Naive thymus-derived CD8-positive, alpha-beta T cell (primary cell): ENCODE results near the gene GPD1L. TPM values are rescaled to one million over a fixed set of nuclear protein-coding genes. Genes with fewer than 3 reads are reported as not detected.
A peak's percentile ranks its signal among the peaks of the same experiment; 100 is the strongest.
"Not testable (repeated sequence)": the region's sequence is repeated elsewhere in the genome, so short reads cannot be mapped to it uniquely, and the experiment has no call there.

Source experiments
- ATAC-seq, 2 donors: fragments of 150-1000 bp; cut with Tn5 transposase in 1 of 2; sonication (Bioruptor Pico), chemical (Tn5 transposase) in 1 of 2; 1 replicate in 1 of 2; 2 replicates in 1 of 2; pipeline ENCODE4 v1.10.0; 2021; ENCODE audit warnings: mild to moderate bottlenecking in 2 of 2, moderate library complexity in 2 of 2
- POLR2A ChIA-PET: fragments of 350-600 bp; sonication (Branson Sonifier 250); formaldehyde crosslinking; loops from one replicate; lab custom pipeline; 2021; ENCODE audit warnings: antibody characterized with exemption; lab: Charles Lee
- DNase-seq, 10 donors: peaks; one replicate each; pipeline versions ENCODE4 v3.0.0 to v3.0.0-alpha.2; 2020 to 2022
- H3K27ac Mint-ChIP-seq, 10 donors: one replicate each; pipeline ENCODE4 v1.8.0; 2020 to 2022; ENCODE audit warnings: mild to moderate bottlenecking in 10 of 10, mixed read lengths in 10 of 10, moderate library complexity in 4 of 10, inconsistent platforms in 1 of 10
- H3K27me3 Mint-ChIP-seq, 5 donors: one replicate each; pipeline ENCODE4 v1.8.0; 2021 to 2022; ENCODE audit warnings: mixed read lengths in 5 of 5
- H3K36me3 Mint-ChIP-seq, 3 donors: one replicate each; pipeline ENCODE4 v1.8.0; 2020 to 2022; ENCODE audit warnings: mixed read lengths in 3 of 3, mild to moderate bottlenecking in 2 of 3, inconsistent platforms in 1 of 3
- H3K4me1 Mint-ChIP-seq, 4 donors: one replicate each; pipeline ENCODE4 v1.8.0; 2021 to 2022; ENCODE audit warnings: mixed read lengths in 4 of 4
- H3K4me3 Mint-ChIP-seq, 10 donors: one replicate each; pipeline ENCODE4 v1.8.0; 2020 to 2022; ENCODE audit warnings: mild to moderate bottlenecking in 10 of 10, mixed read lengths in 10 of 10, moderate library complexity in 6 of 10, inconsistent platforms in 1 of 10
- H3K9me3 Mint-ChIP-seq, 9 donors: one replicate each; pipeline ENCODE4 v1.8.0; 2020 to 2022; ENCODE audit warnings: mixed read lengths in 9 of 9, mild to moderate bottlenecking in 3 of 9, inconsistent platforms in 1 of 9, moderate library complexity in 1 of 9
- polyA plus RNA-seq, 3 donors: library from polyadenylated mRNA; unstranded; fragments of 300-500 nt; fragmentation: Illumina TruSeq; gene quantifications; one replicate each; pipeline ENCODE4 v1.2.3, GENCODE V29; 2021
- total RNA-seq, 8 experiments: library from RNA in 2 of 8; stranded (reverse) in 2 of 8; gene quantifications; one replicate each; pipeline ENCODE4 v1.2.3 and lab custom pipeline; 2021 to 2026

GPD1L gene
- total and polyA plus RNA-seq, 5 experiments from 2014 or later: 8.0 to 20.5 (median 10.4) TPM

DNA sequence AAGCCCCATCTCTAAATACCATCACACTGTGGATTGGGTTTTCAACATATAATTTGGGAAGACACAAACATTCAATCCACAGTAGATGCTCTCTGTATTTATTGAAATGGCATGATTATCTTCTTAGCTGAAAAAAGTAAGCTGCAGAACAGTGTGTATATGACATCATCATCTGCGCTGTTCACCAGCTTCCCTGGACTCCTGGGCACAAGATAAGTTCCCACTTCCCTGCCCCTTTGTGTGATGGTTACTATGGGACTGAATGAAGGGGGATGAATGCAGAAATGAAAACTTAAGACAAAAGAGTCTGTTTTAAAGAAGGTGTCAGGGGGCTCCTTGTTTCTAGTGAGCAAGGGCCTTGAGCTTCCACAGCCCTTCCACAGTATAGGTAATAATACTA, 20.0 kb upstream of the GPD1L start:
- H3K27ac Mint-ChIP-seq: no peak overlapping the region
- peaks cover 0 to 16% (median 5%) of the 10 kb centered on the region in 5 donors for H3K27me3 Mint-ChIP-seq
- DNase-seq: no peak
- peaks cover 0 to 44% (median 8%) of the 10 kb centered on the region in 9 donors for H3K9me3 Mint-ChIP-seq
- ATAC-seq: no peak
- H3K4me3 Mint-ChIP-seq: no peak overlapping the region
- POLR2A ChIA-PET: no interaction called here
- H3K4me1 Mint-ChIP-seq: peaks cover 3 to 21% (median 8%) of the 10 kb centered on the region in 4 donors
- peaks cover 0 to 27% (median 13%) of the 10 kb centered on the region in 3 donors for H3K36me3 Mint-ChIP-seq

DNA sequence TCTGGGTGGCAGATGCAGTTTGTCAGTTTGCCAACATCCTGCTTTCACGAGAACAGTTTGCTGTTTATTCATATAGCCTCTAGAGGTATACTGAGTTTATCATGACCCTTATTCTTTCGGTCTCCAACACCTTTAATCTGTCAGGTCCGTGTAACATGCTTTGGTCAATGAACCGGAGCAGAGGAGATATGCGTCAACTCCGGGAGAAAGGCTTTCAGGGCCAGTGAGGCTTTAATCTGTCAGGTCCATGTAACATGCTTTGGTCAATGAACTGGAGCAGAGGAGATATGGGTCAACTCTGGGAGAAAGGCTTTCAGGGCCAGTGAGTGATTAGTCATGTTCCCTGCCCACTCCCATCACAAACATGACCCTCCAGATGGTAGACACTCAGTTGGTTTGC, 16.9 kb upstream of the GPD1L start:
- no peak for DNase-seq
- Mint-ChIP-seq H3K4me1 (peaks cover 7 to 20% (median 14%) of the 10 kb centered on the region in 4 donors), H3K27me3 (peaks cover 3 to 30% (median 12%) of the 10 kb centered on the region in 5 donors)

GRCh38 chr3:32093204-32093603, 13.2 kb upstream of the GPD1L start:
- DNase-seq (no peak), ATAC-seq (no peak)
- no peak overlapping the region for H3K4me3 Mint-ChIP-seq
- POLR2A ChIA-PET: no interaction called here
- peaks cover 0 to 11% (median 4%) of the 10 kb centered on the region in 9 donors for H3K9me3 Mint-ChIP-seq
- H3K27ac Mint-ChIP-seq: peak overlapping the region in 1 of 10 donors; percentile 5
- H3K27me3 Mint-ChIP-seq: peaks cover 3 to 29% (median 9%) of the 10 kb centered on the region in 5 donors
- peaks cover 0 to 15% (median 8%) of the 10 kb centered on the region in 3 donors for H3K36me3 Mint-ChIP-seq
- H3K4me1 Mint-ChIP-seq: peaks cover 4 to 20% (median 15%) of the 10 kb centered on the region in 4 donors

More for the DNA sequence above, 16.9 kb upstream of the GPD1L start:
- Mint-ChIP-seq H3K4me3 (no peak overlapping the region), H3K36me3 (peaks cover 0 to 22% (median 13%) of the 10 kb centered on the region in 3 donors), H3K9me3 (peaks cover 0 to 33% (median 5%) of the 10 kb centered on the region in 9 donors), H3K27ac (no peak overlapping the region)
- POLR2A ChIA-PET: no interaction called here
- ATAC-seq: no peak

- H3K27ac Mint-ChIP-seq: no peak overlapping the region
- POLR2A ChIA-PET: no interaction called here
Observed at GRCh38 chr3:32095431-32095830, 11.0 kb upstream of the GPD1L start.

GRCh38 chr3:32097768-32098167, 8.7 kb upstream of the GPD1L start:
- Mint-ChIP-seq H3K9me3 (peaks cover 0 to 20% (median 10%) of the 10 kb centered on the region in 9 donors), H3K4me1 (peaks cover 0 to 6% (median 0%) of the 10 kb centered on the region in 4 donors), H3K4me3 (no peak overlapping the region), H3K27ac (no peak overlapping the region), H3K36me3 (peaks cover 0 to 23% (median 7%) of the 10 kb centered on the region in 3 donors), H3K27me3 (peaks cover 0 to 16% (median 5%) of the 10 kb centered on the region in 5 donors)
- DNase-seq (no peak), ATAC-seq (no peak)
- POLR2A ChIA-PET: no interaction called here

More at GRCh38 chr3:32095431-32095830, 11.0 kb upstream of the GPD1L start:
- H3K4me3 Mint-ChIP-seq: no peak overlapping the region
- peaks cover 0 to 8% (median 0%) of the 10 kb centered on the region in 3 donors for H3K36me3 Mint-ChIP-seq
- no peak for DNase-seq
- H3K27me3 Mint-ChIP-seq: peaks cover 3 to 32% (median 8%) of the 10 kb centered on the region in 5 donors
- ATAC-seq: no peak
- H3K4me1 Mint-ChIP-seq: peaks cover 4 to 20% (median 17%) of the 10 kb centered on the region in 4 donors
- H3K9me3 Mint-ChIP-seq: peaks cover 0 to 3% (median 0%) of the 10 kb centered on the region in 9 donors

- H3K27ac Mint-ChIP-seq: no peak overlapping the region
Observed at GRCh38 chr3:32098528-32098927, 7.9 kb upstream of the GPD1L start.

DNA sequence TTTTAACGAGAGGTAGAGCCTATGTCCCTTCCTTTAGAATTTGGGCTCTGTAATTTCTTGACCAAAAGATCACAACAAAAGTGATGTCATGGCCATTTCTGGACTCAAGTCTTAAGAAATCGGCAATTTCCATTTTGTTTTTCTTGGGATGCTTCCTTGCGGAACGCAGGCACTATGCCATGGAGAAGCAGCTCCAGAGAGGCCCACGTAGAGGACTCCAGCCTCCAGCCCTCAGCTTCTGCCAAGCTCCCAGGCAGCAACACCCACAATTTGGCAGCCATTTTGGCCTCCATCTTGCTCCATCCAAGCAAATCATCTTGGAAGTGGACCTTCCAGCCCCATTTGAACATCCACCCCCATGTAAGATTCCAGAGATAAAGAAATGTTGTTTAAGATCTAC, 6.0 kb upstream of the GPD1L start:
- Mint-ChIP-seq H3K4me3 (no peak overlapping the region), H3K9me3 (peaks cover 0 to 30% (median 10%) of the 10 kb centered on the region in 9 donors), H3K27ac (no peak overlapping the region), H3K27me3 (peaks cover 0 to 9% (median 0%) of the 10 kb centered on the region in 5 donors), H3K4me1 (peaks cover 0 to 8% (median 0%) of the 10 kb centered on the region in 4 donors), H3K36me3 (peaks cover 0 to 19% (median 7%) of the 10 kb centered on the region in 3 donors)
- ATAC-seq (no peak), DNase-seq (no peak)
- POLR2A ChIA-PET: no interaction called here

More at GRCh38 chr3:32098528-32098927, 7.9 kb upstream of the GPD1L start:
- no peak for DNase-seq
- Mint-ChIP-seq H3K4me1 (peaks cover 0 to 6% (median 0%) of the 10 kb centered on the region in 4 donors), H3K36me3 (peaks cover 0 to 19% (median 7%) of the 10 kb centered on the region in 3 donors), H3K27me3 (peaks cover 0 to 9% (median 0%) of the 10 kb centered on the region in 5 donors), H3K9me3 (peaks cover 0 to 24% (median 10%) of the 10 kb centered on the region in 9 donors), H3K4me3 (no peak overlapping the region)
- POLR2A ChIA-PET: no interaction called here
- no peak for ATAC-seq

- Mint-ChIP-seq H3K4me3 (no peak overlapping the region), H3K27me3 (peaks cover 0 to 9% (median 0%) of the 10 kb centered on the region in 5 donors), H3K4me1 (peaks cover 4 to 11% (median 9%) of the 10 kb centered on the region in 4 donors), H3K9me3 (peaks cover 0 to 30% (median 10%) of the 10 kb centered on the region in 9 donors), H3K27ac (no peak overlapping the region), H3K36me3 (peaks cover 0 to 19% (median 7%) of the 10 kb centered on the region in 3 donors)
- POLR2A ChIA-PET: no interaction called here
- ATAC-seq (no peak), DNase-seq (no peak)
Observed at GRCh38 chr3:32102289-32102688, 4.1 kb upstream of the GPD1L start.

- Mint-ChIP-seq H3K9me3 (peaks cover 0 to 30% (median 10%) of the 10 kb centered on the region in 9 donors), H3K4me3 (no peak overlapping the region), H3K27ac (no peak overlapping the region), H3K4me1 (peaks cover 11 to 24% (median 21%) of the 10 kb centered on the region in 4 donors), H3K27me3 (no peaks in the 10 kb centered on the region), H3K36me3 (peaks cover 0 to 15% (median 7%) of the 10 kb centered on the region in 3 donors)
- DNase-seq: no peak
- ATAC-seq: no peak
- POLR2A ChIA-PET: no interaction called here
Observed at GRCh38 chr3:32104492-32104891, 1.9 kb upstream of the GPD1L start.

DNA sequence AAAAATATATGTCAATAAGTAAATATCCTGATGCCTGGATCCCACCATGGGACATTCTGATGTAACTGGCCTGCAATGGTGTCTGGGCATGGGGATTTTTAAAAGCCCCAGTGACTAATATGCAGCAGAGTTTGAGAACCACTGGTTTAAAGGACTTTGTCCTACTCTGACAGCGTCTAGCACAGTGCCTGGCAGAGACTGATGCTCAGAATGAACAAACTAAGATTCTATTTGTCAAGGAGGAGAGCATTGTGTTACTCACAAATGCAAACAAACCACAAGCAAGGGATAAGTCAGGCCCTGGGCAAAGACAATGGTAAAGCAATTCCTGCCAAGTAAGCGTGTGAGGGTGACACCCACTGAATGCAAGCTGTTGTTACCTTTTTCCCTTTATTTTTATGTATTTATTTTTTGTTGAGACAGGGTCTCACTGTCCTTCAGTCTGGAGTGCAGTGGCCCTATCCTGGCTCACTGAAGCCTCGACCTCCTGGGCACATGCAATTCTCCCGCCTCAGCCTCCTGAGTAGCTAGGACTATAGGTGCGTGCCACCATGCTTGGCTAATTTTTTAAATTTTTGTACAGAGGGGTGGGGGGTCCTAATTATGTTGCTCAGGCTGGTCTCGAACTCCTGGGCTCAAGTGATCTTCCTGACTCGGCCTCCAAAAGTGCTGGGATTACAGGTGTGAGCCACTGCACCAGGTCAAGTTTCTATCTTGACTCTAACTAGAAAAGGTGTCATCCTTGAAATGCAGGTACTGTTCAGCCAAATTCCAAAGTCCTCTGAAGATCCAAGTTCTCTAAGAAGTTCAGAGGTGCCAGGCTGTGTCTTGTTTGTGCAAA, 909 bp upstream of the GPD1L start:
- ATAC-seq: no peak
- no peak for DNase-seq
- Mint-ChIP-seq H3K27me3 (no peaks in the 10 kb centered on the region), H3K4me1 (peaks cover 13 to 31% (median 27%) of the 10 kb centered on the region in 4 donors), H3K36me3 (peaks cover 0 to 15% (median 7%) of the 10 kb centered on the region in 3 donors), H3K9me3 (peaks cover 0 to 30% (median 10%) of the 10 kb centered on the region in 9 donors), H3K27ac (peak overlapping the region; percentile 41 to 92 (median 79)), H3K4me3 (peak overlapping the region; percentile 78 to 97 (median 90))
- POLR2A ChIA-PET: interaction anchor here (0.5 to 1.4 kb wide), 5 partner anchors 9 to 573 kb away, joined by 4 to 13 read pairs (median 5); partner anchors contain the start of gene STT3B

DNA sequence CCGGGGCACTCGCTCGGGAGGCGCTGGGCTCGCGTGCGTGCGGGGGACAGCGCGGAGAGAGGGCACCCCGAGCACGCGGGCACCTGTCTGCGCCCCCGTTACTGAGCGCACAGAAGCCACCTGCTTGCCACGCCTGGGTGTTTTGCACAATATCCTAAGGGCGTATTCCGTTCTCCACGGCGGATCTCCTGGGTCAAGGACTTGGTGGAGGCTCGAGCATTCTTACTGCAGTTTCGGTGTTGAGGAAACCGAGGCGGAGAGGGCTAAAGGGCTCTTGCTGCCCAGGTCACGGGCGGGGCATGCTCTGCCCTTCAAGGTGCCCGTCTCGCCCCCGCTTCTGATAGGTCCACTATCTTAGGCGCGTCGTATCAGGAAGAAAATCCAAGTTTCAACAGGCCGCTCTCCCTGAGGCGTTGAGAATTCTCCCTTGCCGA, 526 bp downstream of the GPD1L start:
- POLR2A ChIA-PET: interaction anchor here (0.9 to 1.4 kb wide), 3 partner anchors 8 to 264 kb away, joined by 3 to 13 read pairs (median 5); no protein-coding TSS in a partner anchor
- H3K36me3 Mint-ChIP-seq: peaks cover 0 to 5% (median under 1%) of the 10 kb centered on the region in 3 donors
- peaks cover 15 to 40% (median 36%) of the 10 kb centered on the region in 4 donors for H3K4me1 Mint-ChIP-seq
- peak; percentile 0 to 51 for ATAC-seq
- H3K4me3 Mint-ChIP-seq: peak overlapping the region; percentile 86 to 98 (median 96)
- no peak for DNase-seq
- H3K27ac Mint-ChIP-seq: peak overlapping the region; percentile 71 to 94 (median 88)
- H3K27me3 Mint-ChIP-seq: no peaks in the 10 kb centered on the region
- peaks cover 0 to 17% (median 5%) of the 10 kb centered on the region in 9 donors for H3K9me3 Mint-ChIP-seq

GRCh38 chr3:32108224-32108623, 1.8 kb downstream of the GPD1L start:
- ATAC-seq, POLR2A ChIA-PET, H3K36me3 Mint-ChIP-seq, DNase-seq, H3K27ac Mint-ChIP-seq, H3K9me3 Mint-ChIP-seq, H3K27me3 Mint-ChIP-seq: not testable (repeated sequence)
- Mint-ChIP-seq H3K4me1 (peaks cover 15 to 41% (median 39%) of the 10 kb centered on the region in 4 donors), H3K4me3 (peak overlapping the region in 6 of 10 donors; percentile 9 to 41 (median 32))
